ENCODE results near the gene SLC4A8.
A peak's percentile ranks its signal among the peaks of the same experiment; 100 is the strongest.
"Not testable (repeated sequence)": the region's sequence is repeated elsewhere in the genome, so short reads cannot be mapped to it uniquely, and the experiment has no call there.

Gene SLC4A8

DNA sequence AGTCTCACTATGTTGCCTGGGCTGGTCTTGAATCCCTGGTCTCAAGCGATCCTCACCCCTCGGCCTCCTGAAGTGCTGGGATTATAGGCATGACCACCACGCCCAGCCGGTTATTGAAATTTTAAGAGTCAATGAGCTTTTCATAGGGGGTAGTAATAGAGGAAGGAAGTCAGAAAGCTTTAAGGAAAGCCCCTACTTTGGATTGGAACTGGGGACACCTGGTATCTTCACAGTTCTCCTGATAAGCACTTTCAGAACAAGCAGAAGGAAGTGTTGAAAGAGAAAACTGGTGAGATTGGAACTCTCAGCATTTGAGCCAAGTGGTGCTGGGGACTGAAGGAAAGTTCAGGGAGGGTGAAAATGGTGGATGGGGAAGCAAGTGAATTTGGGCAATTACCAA is 5.1 kb downstream of the SLC4A8 start:
- no peak for DNase-seq (ENCODE audit: low read depth)

- DNase-seq (ENCODE audit: low read depth) = no peak
These were observed 5.7 kb downstream of the SLC4A8 start for GRCh38 chr12:51430196-51430895.

GRCh38 chr12:51432921-51433320 is 8.3 kb downstream of the SLC4A8 start:
- no peak for DNase-seq (ENCODE audit: low read depth)

GRCh38 chr12:51434305-51434704 is 9.7 kb downstream of the SLC4A8 start:
- no peak for DNase-seq (ENCODE audit: low read depth)

DNA sequence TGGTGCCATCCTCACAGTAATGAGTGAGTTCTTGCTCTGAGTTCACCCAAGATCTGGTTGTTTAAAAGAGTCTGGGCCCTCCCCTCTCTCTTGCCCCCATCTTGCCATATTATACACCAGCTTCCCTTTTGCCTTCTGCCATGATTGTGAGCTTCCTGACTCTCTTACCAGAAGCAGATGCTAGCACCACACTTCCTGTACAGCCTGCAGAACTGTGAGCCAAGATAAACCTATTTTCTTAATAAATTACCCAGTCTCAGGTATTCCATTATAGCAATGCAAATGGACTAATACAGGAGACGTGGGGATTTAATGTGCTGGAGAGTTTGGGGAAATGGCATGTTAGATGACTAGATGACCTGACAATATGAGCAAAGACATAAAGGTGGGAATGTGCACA is 12.8 kb downstream of the SLC4A8 start:
- no peak for DNase-seq (ENCODE audit: low read depth)

GRCh38 chr12:51439330-51439729 is 14.7 kb downstream of the SLC4A8 start:
- DNase-seq (ENCODE audit: low read depth) = no peak

- DNase-seq (ENCODE audit: low read depth) = peak; percentile 38
These were observed 17.0 kb downstream of the SLC4A8 start for GRCh38 chr12:51441583-51441982.

- DNase-seq (ENCODE audit: low read depth) = no peak
These were observed 17.7 kb downstream of the SLC4A8 start for GRCh38 chr12:51442324-51442723.

- no peak for DNase-seq (ENCODE audit: low read depth)
These were observed 18.9 kb downstream of the SLC4A8 start for GRCh38 chr12:51443573-51443972.

GRCh38 chr12:51448618-51449256 is 24.1 kb downstream of the SLC4A8 start:
- no peak for DNase-seq (ENCODE audit: low read depth)

GRCh38 chr12:51449580-51450246 is 25.1 kb downstream of the SLC4A8 start:
- DNase-seq (ENCODE audit: low read depth) = peak; percentile 10

DNA sequence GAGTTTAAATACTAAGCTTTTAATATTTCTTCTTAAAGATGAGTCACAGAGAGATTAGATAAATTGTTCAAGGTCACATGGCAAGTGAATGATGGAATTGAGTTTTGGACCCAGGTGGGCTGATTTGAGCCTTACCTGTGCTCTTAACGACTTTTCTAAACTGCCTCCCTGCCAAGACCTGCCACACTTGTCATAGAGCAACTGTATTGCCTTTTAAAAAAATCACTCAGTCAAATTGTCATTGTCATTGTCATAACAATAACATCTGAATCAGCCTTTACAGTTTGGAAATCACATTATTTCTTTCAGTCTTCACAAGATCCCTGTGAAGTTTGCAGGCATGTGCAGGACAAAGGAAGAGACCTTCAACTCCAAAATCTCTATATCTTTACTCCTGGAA is 25.7 kb downstream of the SLC4A8 start:
- no peak for DNase-seq (ENCODE audit: low read depth)

DNA sequence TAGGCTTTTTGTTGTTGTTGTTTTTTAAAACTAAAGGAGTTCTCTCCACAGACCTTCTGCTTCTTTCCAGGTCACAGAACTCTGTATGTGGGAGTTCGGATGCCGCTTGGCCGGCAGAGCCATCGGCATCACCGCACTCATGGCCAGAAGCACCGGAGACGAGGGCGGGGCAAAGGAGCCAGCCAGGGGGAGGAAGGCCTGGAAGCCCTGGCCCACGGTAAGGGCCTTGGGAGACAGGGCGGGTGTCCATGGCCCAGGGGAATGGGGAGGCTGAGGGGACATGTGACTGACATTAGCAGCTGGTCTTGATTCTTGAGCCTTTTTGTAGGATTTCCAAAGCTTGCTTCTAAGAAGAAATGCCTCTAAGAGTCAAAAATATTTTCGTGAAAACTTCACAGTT is 26.2 kb downstream of the SLC4A8 start:
- DNase-seq (ENCODE audit: low read depth) = no peak

- DNase-seq (ENCODE audit: low read depth) = not testable (repeated sequence)
These were observed 29.4 kb downstream of the SLC4A8 start for GRCh38 chr12:51454016-51454415.

DNA sequence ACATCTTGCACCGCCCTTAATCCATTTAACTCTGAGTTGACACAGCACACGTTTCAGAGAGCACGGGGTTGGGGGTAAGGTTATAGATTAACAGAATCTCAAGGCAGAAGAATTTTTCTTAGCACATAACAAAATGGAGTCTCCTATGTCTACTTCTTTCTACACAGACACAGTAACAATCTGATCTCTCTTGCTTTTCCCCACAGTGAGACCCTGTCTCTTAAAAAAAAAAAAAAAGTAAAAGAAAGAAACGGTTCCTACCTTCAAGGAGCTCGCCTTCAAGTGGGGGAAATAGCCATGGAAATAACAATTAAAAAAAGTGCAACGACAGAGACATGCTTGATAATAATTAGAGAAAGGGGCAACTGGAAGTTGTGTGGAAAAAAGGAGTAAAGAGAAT is 30.4 kb downstream of the SLC4A8 start:
- not testable (repeated sequence) for DNase-seq (ENCODE audit: low read depth)

DNA sequence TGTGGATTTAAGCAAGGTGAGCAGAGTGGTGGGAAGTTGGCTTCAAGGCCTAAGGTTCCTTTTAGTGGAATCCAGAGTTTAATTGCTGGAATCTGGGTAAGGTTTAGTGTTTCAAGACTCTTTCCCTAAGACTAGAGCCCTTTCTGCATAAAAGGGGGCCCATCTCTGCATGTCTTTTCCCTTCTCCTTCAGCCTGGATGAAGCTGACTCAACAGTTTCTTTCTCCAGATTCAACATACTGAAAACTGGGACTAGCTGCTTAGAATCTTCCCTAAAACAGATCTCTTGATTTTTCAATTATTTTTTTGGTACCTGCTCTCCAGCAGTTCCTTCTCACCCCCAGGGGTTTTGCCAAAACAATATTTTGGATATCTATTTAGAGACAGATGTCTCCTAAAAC is 34.0 kb downstream of the SLC4A8 start:
- DNase-seq (ENCODE audit: low read depth) = no peak

GRCh38 chr12:51460519-51460918 is 35.9 kb downstream of the SLC4A8 start:
- DNase-seq (ENCODE audit: low read depth) = no peak

DNA sequence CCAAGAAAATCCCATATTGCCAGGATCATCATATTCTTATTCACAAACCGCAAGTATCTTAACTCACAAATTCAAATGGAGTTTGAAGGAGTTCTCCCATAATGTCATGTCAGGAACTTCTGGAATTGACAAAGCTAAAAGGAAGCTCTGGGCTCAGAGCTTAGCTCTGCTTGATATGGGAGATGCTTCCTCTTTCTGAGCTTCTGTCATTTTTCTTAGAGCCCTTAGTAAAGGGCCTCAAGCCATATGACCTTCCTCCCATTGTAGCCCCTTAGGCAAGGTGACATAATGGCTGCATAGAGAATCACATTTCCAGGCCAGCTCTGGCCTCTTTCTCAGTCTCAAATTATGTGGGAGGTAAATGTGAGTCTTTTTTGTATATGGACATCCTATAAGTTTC is 40.9 kb downstream of the SLC4A8 start:
- no peak for DNase-seq (ENCODE audit: low read depth)

- DNase-seq (ENCODE audit: low read depth) = no peak
These were observed 45.5 kb downstream of the SLC4A8 start for GRCh38 chr12:51470116-51470515.

DNA sequence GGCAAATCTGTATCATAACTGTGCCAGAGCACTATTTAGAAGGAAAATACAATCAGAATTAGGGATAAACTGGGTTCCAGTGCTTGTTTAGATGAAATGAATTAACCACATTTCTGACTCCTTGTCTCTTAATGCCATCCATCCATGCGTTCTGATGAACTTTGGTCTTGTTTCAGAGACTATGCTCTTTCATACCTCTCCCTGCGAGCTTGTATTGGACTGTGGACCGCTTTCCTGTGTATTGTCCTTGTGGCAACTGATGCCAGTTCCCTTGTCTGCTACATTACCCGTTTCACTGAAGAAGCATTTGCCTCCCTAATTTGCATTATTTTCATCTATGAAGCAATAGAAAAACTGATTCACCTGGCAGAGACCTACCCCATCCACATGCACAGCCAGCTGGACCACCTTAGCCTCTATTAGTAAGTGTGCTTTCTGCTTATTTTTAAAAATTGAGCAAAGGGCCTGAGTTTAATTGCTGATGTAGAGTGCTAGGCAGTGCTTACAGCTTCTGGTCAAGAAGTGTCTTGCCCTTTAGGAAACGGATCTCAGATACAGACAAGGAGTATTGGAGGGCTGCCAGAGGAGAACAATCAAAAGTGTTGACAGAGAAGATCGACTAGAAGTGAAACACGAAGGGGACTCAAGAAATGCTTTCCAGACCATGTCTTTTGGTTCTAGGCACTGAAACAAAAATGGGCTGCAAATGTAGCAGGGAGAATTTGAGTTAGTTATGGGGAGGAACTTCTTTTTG is 46.7 kb downstream of the SLC4A8 start:
- no peak for DNase-seq (ENCODE audit: low read depth)

DNA sequence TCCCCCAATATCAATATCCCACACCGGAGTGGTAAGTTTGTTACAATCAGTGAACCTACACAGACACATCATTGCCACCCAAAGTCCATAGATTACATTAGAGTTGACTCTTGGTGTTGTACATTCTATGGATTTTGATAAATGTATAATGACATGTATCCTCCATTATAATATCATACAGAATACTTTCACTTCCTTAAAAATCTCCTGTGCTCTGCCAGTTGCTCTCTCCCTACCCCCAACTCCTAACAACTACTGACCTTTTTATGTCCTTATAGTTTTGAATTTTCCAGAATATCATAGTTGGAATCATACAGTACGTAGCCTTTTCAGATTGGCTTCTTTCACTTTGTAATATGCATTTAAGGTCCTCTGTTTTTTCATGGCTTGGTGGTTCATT is 48.4 kb downstream of the SLC4A8 start:
- no peak for DNase-seq (ENCODE audit: low read depth)

GRCh38 chr12:51473947-51474346 is 49.3 kb downstream of the SLC4A8 start:
- DNase-seq (ENCODE audit: low read depth) = no peak

- no peak for DNase-seq (ENCODE audit: low read depth)
These were observed 50.9 kb downstream of the SLC4A8 start for GRCh38 chr12:51475543-51475942.
